Measurements from ENCODE around the gene RRBP1.

The RRBP1 gene

GRCh38 chr20:17611540-17612286 is 70.3 kb downstream of the RRBP1 start:
- Mint-ChIP-seq H3K27me3 (no peaks in the 10 kb centered on the region), H3K9me3 (no peaks in the 10 kb centered on the region), H3K4me3 (peak overlapping the region; percentile 22 to 57), H3K27ac (peak overlapping the region; percentile 98 to 99), H3K4me1 (peaks cover 41% of the 10 kb centered on the region)
- DNase-seq (peak in 1 of 2 donors; percentile 42), ATAC-seq (peak; percentile 12)

DNA sequence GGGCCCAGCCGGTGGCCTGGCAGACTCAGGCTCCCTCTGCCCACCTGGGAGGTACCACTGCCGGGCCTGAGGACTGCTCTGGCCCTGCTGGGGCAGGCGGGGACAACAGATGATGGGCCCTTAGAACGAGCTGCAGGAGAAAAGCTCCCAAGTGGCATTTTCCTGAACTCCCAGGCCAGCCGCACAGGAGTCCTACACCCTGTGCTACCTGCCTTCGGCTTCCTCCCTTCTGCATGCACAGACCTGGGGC is 70.8 kb downstream of the RRBP1 start:
- Mint-ChIP-seq H3K4me3 (peak overlapping the region; percentile 22 to 54), H3K4me1 (peaks cover 41% of the 10 kb centered on the region), H3K27ac (peak overlapping the region; percentile 13 to 27), H3K9me3 (no peaks in the 10 kb centered on the region), H3K27me3 (no peaks in the 10 kb centered on the region)
- ATAC-seq (peak; percentile 52), DNase-seq (peak in 1 of 2 donors; percentile 19)

GRCh38 chr20:17610566-17611289 is 71.3 kb downstream of the RRBP1 start:
- DNase-seq (peak; percentile 25 to 54), ATAC-seq (peak; percentile 72)
- H3K9me3 Mint-ChIP-seq = no peaks in the 10 kb centered on the region
- no peaks in the 10 kb centered on the region for H3K27me3 Mint-ChIP-seq
- peaks cover 41% of the 10 kb centered on the region for H3K4me1 Mint-ChIP-seq
- peak overlapping the region; percentile 12 to 33 for H3K27ac Mint-ChIP-seq
- peak overlapping the region; percentile 41 to 42 for H3K4me3 Mint-ChIP-seq

DNA sequence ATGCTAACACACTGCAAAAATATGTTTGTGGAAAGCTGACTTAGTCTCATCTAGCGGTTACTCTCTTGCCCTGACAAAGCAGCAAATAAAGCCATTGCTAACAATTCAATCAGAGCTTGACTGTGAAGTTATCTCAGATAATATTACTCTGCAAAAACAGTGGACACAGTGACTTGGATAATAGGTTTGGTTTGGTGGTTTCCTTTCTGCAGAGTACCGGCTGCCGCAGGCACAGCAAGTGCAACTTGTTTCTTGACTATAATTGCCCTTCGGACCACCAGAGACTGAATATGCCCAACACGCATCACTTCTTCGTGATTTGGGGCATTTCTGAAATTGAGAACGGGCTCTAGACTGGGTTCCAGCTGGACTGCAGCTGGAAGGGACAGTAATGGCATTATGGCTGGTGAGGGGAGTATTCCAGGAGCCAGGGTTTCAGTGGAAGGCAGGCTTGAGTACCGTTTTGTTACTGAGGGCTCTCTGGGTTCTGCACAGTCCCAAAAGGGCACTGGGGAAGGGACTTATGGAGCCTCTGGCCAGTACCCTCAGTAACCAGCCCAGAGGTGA is 72.1 kb downstream of the RRBP1 start:
- DNase-seq (no peak), ATAC-seq (no peak)
- H3K27ac Mint-ChIP-seq = peak overlapping the region in 1 of 2 donors; percentile 61
- H3K27me3 Mint-ChIP-seq = no peaks in the 10 kb centered on the region
- H3K4me1 Mint-ChIP-seq = peaks cover 41% of the 10 kb centered on the region
- no peak overlapping the region for H3K4me3 Mint-ChIP-seq
- no peaks in the 10 kb centered on the region for H3K9me3 Mint-ChIP-seq

DNA sequence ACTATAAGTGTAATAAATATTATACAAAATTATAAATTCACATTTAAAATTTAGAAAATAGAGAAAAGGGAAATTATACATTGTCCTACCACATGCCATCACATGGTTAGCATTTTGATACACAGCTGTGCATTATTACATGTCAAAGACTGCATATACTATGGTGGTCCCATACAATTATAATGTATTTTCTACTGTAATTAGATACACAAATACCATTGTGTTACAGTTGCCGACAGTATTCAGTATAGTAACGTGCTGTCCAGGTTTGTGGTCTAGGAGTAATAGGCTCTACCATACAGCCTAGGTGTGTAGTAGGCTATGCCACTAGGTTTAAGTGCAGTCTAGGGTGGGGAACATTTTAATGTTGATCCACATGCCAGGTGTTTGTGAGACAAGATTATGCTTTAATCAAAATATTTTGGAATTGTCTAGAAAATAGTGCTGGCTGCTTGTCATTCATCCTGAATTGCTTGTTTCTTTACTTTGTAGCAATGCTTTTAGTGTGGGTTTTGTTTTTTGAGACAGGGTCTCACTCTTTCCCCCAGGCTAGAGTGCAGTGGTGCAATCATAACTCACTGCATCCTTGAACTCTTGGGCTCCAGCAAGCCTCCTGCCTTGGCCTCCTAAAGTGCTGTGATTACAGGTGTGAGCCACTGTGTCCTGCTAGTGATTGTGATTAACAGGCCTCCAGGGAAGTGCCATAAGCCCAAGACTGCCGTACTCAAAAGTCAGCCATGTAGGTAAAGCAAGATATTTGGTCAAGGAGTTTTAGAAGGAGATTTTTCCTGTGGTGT is 73.1 kb downstream of the RRBP1 start:
- H3K4me1 Mint-ChIP-seq = peaks cover 41% of the 10 kb centered on the region
- no peaks in the 10 kb centered on the region for H3K9me3 Mint-ChIP-seq
- no peaks in the 10 kb centered on the region for H3K27me3 Mint-ChIP-seq
- ATAC-seq (no peak), DNase-seq (no peak)
- H3K27ac Mint-ChIP-seq = peak overlapping the region; percentile 12 to 28
- H3K4me3 Mint-ChIP-seq = no peak overlapping the region

GRCh38 chr20:17606001-17606400 is 76.0 kb downstream of the RRBP1 start:
- H3K9me3 Mint-ChIP-seq = no peaks in the 10 kb centered on the region

GRCh38 chr20:17605131-17605660 is 76.8 kb downstream of the RRBP1 start:
- Mint-ChIP-seq H3K4me3 (no peak overlapping the region), H3K9me3 (no peaks in the 10 kb centered on the region), H3K27ac (peak overlapping the region in 1 of 2 donors; percentile 27), H3K27me3 (no peaks in the 10 kb centered on the region), H3K4me1 (peaks cover 12% of the 10 kb centered on the region)
- ATAC-seq = no peak
- no peak for DNase-seq

More at GRCh38 chr20:17606001-17606400, 76.0 kb downstream of the RRBP1 start:
- no peak overlapping the region for H3K4me3 Mint-ChIP-seq
- DNase-seq = no peak
- H3K27ac Mint-ChIP-seq = no peak overlapping the region
- H3K4me1 Mint-ChIP-seq = peaks cover 20% of the 10 kb centered on the region
- H3K27me3 Mint-ChIP-seq = no peaks in the 10 kb centered on the region
- ATAC-seq = no peak

DNA sequence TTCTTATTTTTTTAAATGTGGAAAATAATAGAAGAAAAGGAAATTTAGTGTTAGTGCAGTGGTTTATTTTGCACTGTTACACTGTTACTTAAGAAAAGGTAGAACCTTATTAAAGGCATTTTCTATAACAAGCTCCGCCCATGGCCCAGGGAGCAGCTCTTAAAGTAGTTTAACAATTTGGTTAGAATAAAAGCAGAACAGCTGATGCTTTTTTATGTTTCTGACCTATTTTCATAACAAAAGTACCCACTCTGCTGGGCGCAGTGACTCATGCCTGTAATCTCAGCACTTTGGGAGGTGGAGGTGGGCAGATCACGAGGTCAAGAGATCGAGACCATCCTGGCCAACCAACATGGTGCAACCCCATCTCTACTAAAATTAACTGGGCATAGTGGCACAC is 79.5 kb downstream of the RRBP1 start:
- DNase-seq (no peak), ATAC-seq (no peak)
- Mint-ChIP-seq H3K27ac (no peak overlapping the region), H3K9me3 (no peaks in the 10 kb centered on the region), H3K4me3 (no peak overlapping the region), H3K4me1 (no peaks in the 10 kb centered on the region), H3K27me3 (no peaks in the 10 kb centered on the region)

- DNase-seq = no peak
- no peaks in the 10 kb centered on the region for H3K27me3 Mint-ChIP-seq
- H3K9me3 Mint-ChIP-seq = no peaks in the 10 kb centered on the region
- ATAC-seq = no peak
- H3K4me1 Mint-ChIP-seq = no peaks in the 10 kb centered on the region
- no peak overlapping the region for H3K27ac Mint-ChIP-seq
- H3K4me3 Mint-ChIP-seq = no peak overlapping the region
Measured at GRCh38 chr20:17601957-17602356, 80.1 kb downstream of the RRBP1 start.

- Mint-ChIP-seq H3K27ac (no peak overlapping the region), H3K4me1 (no peaks in the 10 kb centered on the region)
Measured at GRCh38 chr20:17598013-17598550, 84.0 kb downstream of the RRBP1 start.

GRCh38 chr20:17595856-17596255 is 86.2 kb downstream of the RRBP1 start:
- Mint-ChIP-seq H3K4me3 (no peak overlapping the region), H3K27me3 (no peaks in the 10 kb centered on the region), H3K27ac (no peak overlapping the region), H3K4me1 (no peaks in the 10 kb centered on the region), H3K9me3 (no peaks in the 10 kb centered on the region)
- no peak for DNase-seq
- no peak for ATAC-seq

More at GRCh38 chr20:17598013-17598550, 84.0 kb downstream of the RRBP1 start:
- DNase-seq = no peak
- Mint-ChIP-seq H3K9me3 (no peaks in the 10 kb centered on the region), H3K4me3 (no peak overlapping the region), H3K27me3 (no peaks in the 10 kb centered on the region)
- ATAC-seq = no peak

DNA sequence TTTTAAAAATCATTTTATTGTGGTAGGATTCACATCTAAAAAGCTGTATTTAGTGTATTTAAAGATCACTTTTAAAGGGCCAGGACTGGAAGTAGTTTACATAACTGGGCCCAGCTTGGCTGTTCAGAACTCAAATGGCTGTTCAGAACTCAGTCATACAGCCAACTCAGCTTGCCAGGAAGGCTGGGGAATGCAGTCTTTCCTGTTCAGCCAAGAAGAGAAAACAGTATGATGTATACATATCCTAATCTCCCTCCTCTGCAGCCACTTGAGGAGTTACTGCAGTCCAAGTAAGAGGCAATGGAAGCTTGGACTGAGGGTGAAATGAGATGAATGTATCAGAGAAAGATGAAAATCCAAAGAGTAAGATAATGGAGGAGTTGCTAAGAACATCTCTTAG is 87.6 kb downstream of the RRBP1 start:
- no peak for ATAC-seq
- no peaks in the 10 kb centered on the region for H3K27me3 Mint-ChIP-seq
- no peak overlapping the region for H3K27ac Mint-ChIP-seq
- DNase-seq = no peak
- no peaks in the 10 kb centered on the region for H3K9me3 Mint-ChIP-seq
- no peaks in the 10 kb centered on the region for H3K4me1 Mint-ChIP-seq
- H3K4me3 Mint-ChIP-seq = no peak overlapping the region

DNA sequence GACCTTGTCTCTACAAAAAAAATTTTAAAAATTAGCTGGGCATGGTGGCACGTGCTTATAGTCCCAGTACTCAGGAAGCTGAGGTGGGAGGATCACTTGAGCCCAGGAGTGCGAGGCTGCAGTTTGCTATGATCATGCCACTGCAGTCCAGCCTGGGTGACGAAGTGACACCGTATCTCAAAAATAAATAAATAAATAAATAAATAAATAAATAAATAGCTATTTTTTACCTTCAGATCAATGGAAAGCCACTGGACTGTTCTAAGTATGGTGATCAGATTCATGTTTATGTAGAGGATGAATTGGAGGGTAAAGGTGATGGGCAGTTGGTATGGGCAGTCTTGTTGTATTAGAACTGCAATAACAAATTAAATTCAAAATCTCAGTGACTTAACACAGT is 88.1 kb downstream of the RRBP1 start:
- no peak for DNase-seq
- Mint-ChIP-seq H3K9me3 (no peaks in the 10 kb centered on the region), H3K4me3 (no peak overlapping the region), H3K27me3 (no peaks in the 10 kb centered on the region), H3K27ac (no peak overlapping the region), H3K4me1 (no peaks in the 10 kb centered on the region)
- no peak for ATAC-seq

DNA sequence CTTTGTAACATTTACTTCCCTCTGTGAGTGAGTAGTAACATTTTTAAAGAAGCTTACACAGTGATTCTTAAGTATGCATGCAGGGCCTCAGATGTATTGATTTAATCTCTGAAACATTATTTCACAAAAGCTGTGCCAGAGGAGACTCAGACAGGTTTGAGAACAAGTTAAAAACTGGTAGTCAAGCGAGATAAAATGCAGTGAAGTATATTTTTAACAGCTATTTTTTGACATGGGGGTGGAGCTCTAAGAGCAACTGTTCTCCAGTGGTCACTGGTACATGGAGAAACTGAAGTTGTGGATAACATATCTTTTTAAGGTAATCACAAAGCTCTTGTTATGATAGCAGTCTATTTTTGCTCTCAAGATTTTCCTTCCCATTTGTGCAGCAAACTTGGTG is 91.8 kb downstream of the RRBP1 start:
- Mint-ChIP-seq H3K27me3 (no peaks in the 10 kb centered on the region), H3K9me3 (no peaks in the 10 kb centered on the region), H3K27ac (no peak overlapping the region), H3K4me1 (no peaks in the 10 kb centered on the region), H3K4me3 (no peak overlapping the region)
- DNase-seq (no peak), ATAC-seq (no peak)

GRCh38 chr20:17589161-17589834 is 92.7 kb downstream of the RRBP1 start:
- Mint-ChIP-seq H3K27ac (no peak overlapping the region), H3K4me3 (no peak overlapping the region), H3K27me3 (no peaks in the 10 kb centered on the region), H3K9me3 (no peaks in the 10 kb centered on the region), H3K4me1 (no peaks in the 10 kb centered on the region)
- DNase-seq = no peak
- no peak for ATAC-seq

Measured in stimulated activated naive CD8-positive, alpha-beta T cell treated with anti-CD3 and anti-CD28 coated beads, Interleukin-15, amount 100 ng/mL, for 72 hours (primary cell).